ENCODE measurements around the gene MACROD2.

MACROD2 gene

DNA sequence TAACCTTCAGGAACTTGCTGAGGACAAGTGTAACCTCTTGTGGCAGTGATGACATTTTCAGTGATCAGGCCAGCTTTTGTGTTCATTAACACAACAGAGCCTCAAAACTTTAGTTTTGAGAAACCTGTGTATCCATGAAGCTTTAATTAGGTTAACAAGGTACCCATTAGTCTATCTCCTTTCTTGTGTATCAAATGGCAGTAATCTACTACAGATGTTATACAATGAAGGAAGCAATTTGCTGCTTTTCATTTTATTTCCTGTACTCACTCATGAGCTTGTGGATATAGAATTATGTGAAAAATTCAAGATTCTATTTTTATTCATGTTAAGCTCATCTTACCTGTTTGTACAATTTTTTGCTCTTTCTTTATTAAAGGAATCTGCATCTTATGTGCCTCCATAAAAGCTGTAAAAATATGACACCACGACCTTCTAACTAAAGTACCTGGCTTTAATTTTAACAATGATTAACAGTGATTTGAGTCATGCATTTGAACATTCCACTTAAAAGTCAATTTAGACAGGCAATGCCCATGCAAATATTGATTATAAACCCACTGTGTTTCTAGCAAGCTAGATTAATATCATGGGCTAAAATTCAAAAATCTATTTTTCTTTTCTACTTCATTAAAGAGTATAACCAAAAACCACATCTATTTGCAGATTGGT, 1680.6 kb downstream of the MACROD2 start:
- Histone ChIP-seq H3K9me3 (ENCODE audit: control insufficient read depth in 2 of 2, low read length in 2 of 2) (no peaks in the 10 kb centered on the region), H3K4me3 (ENCODE audit: low read length in 2 of 2) (no peak overlapping the region), H3K4me1 (ENCODE audit: control insufficient read depth, insufficient read depth, low read length) (no peaks in the 10 kb centered on the region), H3K36me3 (ENCODE audit: control insufficient read depth in 2 of 2, insufficient read depth in 2 of 2, low read length in 2 of 2) (no peaks in the 10 kb centered on the region), H3K9ac (ENCODE audit: low read length in 2 of 2) (no peak overlapping the region), H3K27me3 (ENCODE audit: control insufficient read depth in 1 of 2, insufficient read depth in 2 of 2, low read length in 2 of 2) (no peaks in the 10 kb centered on the region), H3K27ac (ENCODE audit: low read length) (no peak overlapping the region)

DNA sequence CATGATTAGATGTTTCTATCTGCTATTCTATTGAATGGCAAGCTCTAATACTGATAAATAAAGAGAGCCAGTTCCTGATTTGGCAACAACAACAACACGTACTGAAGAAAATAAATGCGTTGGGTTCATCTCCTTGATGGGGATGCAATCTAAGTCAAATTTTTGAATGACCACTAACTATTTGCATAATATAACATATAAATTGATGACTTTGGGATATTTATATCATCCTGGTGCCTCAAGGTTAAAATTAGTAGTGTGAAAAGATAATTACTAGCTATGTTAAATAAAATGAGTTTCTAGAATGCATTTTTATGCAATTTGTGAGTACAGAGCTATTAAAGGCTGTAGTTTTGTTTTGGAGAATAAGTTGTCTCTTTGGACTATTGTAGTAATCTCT, 1681.5 kb downstream of the MACROD2 start:
- H3K27me3 ChIP-seq (ENCODE audit: control insufficient read depth in 1 of 2, insufficient read depth in 2 of 2, low read length in 2 of 2) = no peaks in the 10 kb centered on the region
- H3K27ac ChIP-seq (ENCODE audit: low read length) = no peak overlapping the region
- H3K4me3 ChIP-seq (ENCODE audit: low read length in 2 of 2) = no peak overlapping the region
- no peak overlapping the region for H3K9ac ChIP-seq (ENCODE audit: low read length in 2 of 2)
- no peaks in the 10 kb centered on the region for H3K4me1 ChIP-seq (ENCODE audit: control insufficient read depth, insufficient read depth, low read length)
- no peaks in the 10 kb centered on the region for H3K36me3 ChIP-seq (ENCODE audit: control insufficient read depth in 2 of 2, insufficient read depth in 2 of 2, low read length in 2 of 2)
- H3K9me3 ChIP-seq (ENCODE audit: control insufficient read depth in 2 of 2, low read length in 2 of 2) = no peaks in the 10 kb centered on the region

DNA sequence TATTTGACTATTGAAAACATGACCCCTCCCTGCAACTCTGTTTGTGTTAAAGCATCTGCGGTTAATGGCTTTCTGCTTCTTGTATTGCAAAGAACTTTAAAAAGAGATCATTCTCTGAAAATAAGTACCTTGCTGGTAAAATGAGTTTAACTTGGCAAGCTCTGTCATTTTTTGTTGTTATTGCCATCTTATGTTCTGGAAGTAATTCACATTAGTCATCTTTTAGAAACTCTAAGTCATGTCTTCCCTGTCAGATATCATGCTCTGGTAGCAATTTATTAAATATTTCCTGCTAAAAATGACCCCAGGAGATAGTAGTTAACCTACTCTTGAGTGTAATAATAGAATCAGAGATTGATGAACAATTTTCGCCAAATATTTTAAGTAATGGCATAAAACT, 1687.4 kb downstream of the MACROD2 start:
- Histone ChIP-seq H3K27ac (ENCODE audit: low read length) (no peak overlapping the region), H3K9me3 (ENCODE audit: control insufficient read depth in 2 of 2, low read length in 2 of 2) (no peaks in the 10 kb centered on the region), H3K4me3 (ENCODE audit: low read length in 2 of 2) (no peak overlapping the region), H3K4me1 (ENCODE audit: control insufficient read depth, insufficient read depth, low read length) (no peaks in the 10 kb centered on the region), H3K27me3 (ENCODE audit: control insufficient read depth in 1 of 2, insufficient read depth in 2 of 2, low read length in 2 of 2) (no peaks in the 10 kb centered on the region), H3K9ac (ENCODE audit: low read length in 2 of 2) (no peak overlapping the region), H3K36me3 (ENCODE audit: control insufficient read depth in 2 of 2, insufficient read depth in 2 of 2, low read length in 2 of 2) (no peaks in the 10 kb centered on the region)

DNA sequence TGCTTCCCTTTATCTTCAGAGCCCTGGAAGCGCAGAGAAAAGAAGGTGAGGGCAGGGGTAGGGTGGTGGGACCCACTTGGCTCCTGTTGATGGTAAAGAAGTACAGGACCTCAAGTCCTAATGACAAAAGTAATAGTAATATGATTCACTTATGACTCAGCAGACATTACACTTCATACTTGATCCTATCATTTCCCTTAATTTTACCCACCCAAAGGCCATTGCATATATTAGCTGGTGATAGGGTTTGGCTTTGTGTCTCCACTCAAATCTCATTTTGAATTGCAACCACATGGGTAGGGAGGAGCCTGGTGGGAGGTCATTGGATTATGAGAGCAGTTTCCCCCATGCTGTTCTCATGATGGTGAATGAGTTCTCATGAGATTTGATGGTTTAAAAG, 1697.3 kb downstream of the MACROD2 start:
- no peak overlapping the region for H3K9ac ChIP-seq (ENCODE audit: low read length in 2 of 2)
- no peak overlapping the region for H3K27ac ChIP-seq (ENCODE audit: low read length)
- no peaks in the 10 kb centered on the region for H3K9me3 ChIP-seq (ENCODE audit: control insufficient read depth in 2 of 2, low read length in 2 of 2)
- H3K27me3 ChIP-seq (ENCODE audit: control insufficient read depth in 1 of 2, insufficient read depth in 2 of 2, low read length in 2 of 2) = no peaks in the 10 kb centered on the region
- no peak overlapping the region for H3K4me3 ChIP-seq (ENCODE audit: low read length in 2 of 2)
- H3K36me3 ChIP-seq (ENCODE audit: control insufficient read depth in 2 of 2, insufficient read depth in 2 of 2, low read length in 2 of 2) = no peaks in the 10 kb centered on the region
- H3K4me1 ChIP-seq (ENCODE audit: control insufficient read depth, insufficient read depth, low read length) = no peaks in the 10 kb centered on the region

DNA sequence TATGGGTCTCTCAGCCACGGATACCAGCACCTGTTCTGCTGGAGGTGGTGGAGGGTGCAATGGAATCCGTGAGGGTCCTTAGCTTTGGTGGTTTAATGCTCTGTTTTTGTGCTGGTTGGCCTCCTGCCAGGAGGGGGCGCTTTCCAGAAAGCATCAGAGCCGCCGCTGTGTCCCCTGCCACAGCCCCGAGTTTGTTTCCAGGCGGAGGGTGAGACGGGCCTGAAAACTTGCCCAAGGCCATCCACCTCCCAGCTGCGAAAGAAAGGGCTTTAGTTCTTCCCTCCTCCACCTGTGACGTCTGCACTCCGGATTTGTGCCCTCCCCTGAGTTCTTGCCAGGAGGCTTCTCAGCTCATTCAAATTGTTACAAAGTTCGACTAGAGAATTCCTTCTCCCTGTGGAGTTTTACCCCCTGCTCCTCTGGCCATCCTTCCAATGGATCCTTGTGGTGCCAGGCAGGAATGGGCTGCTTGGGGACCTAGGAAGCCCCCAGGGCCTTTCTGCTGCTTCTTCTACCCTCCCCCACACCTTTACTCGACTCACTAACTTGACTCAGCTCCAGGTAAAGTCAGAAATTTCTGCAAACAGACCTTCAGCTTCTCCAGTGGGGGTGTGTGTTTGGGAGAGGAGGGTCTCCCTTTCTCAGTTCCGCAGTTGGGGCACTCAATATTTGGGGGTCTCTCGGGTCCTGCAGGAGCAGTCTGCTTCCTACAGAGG, 1704.3 kb downstream of the MACROD2 start:
- H3K36me3 ChIP-seq (ENCODE audit: control insufficient read depth in 2 of 2, insufficient read depth in 2 of 2, low read length in 2 of 2) = no peaks in the 10 kb centered on the region
- H3K27me3 ChIP-seq (ENCODE audit: control insufficient read depth in 1 of 2, insufficient read depth in 2 of 2, low read length in 2 of 2) = no peaks in the 10 kb centered on the region
- H3K9ac ChIP-seq (ENCODE audit: low read length in 2 of 2) = no peak overlapping the region
- H3K4me3 ChIP-seq (ENCODE audit: low read length in 2 of 2) = no peak overlapping the region
- no peaks in the 10 kb centered on the region for H3K9me3 ChIP-seq (ENCODE audit: control insufficient read depth in 2 of 2, low read length in 2 of 2)
- H3K27ac ChIP-seq (ENCODE audit: low read length) = no peak overlapping the region
- H3K4me1 ChIP-seq (ENCODE audit: control insufficient read depth, insufficient read depth, low read length) = no peaks in the 10 kb centered on the region

DNA sequence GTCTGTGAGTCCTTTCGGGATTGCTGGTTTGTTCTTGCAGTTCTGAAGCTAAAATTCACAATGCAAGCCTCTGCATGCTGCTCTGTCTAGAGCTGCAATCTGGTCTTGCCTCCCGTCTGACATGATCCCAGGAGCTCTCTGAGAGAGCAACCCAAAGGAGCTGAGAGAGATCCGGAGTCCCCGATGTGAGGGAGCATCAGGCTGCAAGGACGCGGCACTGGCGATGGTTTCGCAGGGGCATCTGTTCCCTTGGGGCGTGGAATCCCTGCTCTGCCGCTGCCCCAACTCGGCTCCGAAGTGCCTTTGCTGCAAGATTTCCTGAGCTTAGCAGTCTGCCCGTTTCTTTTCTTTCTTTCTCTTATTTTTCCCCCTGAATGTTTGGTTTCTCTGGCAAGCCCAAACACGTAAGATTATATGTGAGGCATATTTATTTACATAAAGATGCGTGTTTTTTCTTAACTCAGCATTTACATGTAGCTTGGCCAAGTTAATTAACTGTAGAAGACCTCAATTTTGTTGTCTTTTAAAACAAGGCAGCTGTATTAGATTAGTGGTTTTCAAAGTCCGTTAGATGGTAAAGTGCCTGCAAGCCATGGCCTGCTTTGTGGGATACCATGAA, 1704.9 kb downstream of the MACROD2 start:
- Histone ChIP-seq H3K9me3 (ENCODE audit: control insufficient read depth in 2 of 2, low read length in 2 of 2) (no peaks in the 10 kb centered on the region), H3K27me3 (ENCODE audit: control insufficient read depth in 1 of 2, insufficient read depth in 2 of 2, low read length in 2 of 2) (no peaks in the 10 kb centered on the region), H3K4me3 (ENCODE audit: low read length in 2 of 2) (no peak overlapping the region), H3K9ac (ENCODE audit: low read length in 2 of 2) (no peak overlapping the region), H3K4me1 (ENCODE audit: control insufficient read depth, insufficient read depth, low read length) (no peaks in the 10 kb centered on the region), H3K27ac (ENCODE audit: low read length) (no peak overlapping the region), H3K36me3 (ENCODE audit: control insufficient read depth in 2 of 2, insufficient read depth in 2 of 2, low read length in 2 of 2) (no peaks in the 10 kb centered on the region)

DNA sequence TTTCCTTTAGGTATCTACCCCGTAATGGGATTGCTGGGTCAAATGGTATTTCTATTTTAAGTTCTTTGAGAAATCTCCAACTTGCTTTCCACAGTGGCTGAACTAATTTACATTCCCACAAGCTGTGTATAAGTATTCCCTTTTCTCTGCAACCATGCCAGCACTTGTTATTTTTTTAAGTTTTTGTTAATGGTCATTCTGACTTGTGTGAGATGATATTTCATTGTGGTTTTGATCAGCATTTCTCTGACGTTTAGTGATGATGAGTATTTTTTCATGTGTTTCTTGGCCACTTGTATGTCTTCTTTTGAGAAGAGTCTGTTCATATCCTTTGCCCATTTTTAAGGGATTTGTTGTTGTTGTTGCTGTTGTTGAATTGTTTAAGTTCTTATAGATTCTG, 1706.8 kb downstream of the MACROD2 start:
- Histone ChIP-seq H3K9ac (ENCODE audit: low read length in 2 of 2) (no peak overlapping the region), H3K27me3 (ENCODE audit: control insufficient read depth in 1 of 2, insufficient read depth in 2 of 2, low read length in 2 of 2) (no peaks in the 10 kb centered on the region), H3K27ac (ENCODE audit: low read length) (no peak overlapping the region), H3K4me1 (ENCODE audit: control insufficient read depth, insufficient read depth, low read length) (no peaks in the 10 kb centered on the region), H3K36me3 (ENCODE audit: control insufficient read depth in 2 of 2, insufficient read depth in 2 of 2, low read length in 2 of 2) (no peaks in the 10 kb centered on the region), H3K4me3 (ENCODE audit: low read length in 2 of 2) (no peak overlapping the region), H3K9me3 (ENCODE audit: control insufficient read depth in 2 of 2, low read length in 2 of 2) (no peaks in the 10 kb centered on the region)

DNA sequence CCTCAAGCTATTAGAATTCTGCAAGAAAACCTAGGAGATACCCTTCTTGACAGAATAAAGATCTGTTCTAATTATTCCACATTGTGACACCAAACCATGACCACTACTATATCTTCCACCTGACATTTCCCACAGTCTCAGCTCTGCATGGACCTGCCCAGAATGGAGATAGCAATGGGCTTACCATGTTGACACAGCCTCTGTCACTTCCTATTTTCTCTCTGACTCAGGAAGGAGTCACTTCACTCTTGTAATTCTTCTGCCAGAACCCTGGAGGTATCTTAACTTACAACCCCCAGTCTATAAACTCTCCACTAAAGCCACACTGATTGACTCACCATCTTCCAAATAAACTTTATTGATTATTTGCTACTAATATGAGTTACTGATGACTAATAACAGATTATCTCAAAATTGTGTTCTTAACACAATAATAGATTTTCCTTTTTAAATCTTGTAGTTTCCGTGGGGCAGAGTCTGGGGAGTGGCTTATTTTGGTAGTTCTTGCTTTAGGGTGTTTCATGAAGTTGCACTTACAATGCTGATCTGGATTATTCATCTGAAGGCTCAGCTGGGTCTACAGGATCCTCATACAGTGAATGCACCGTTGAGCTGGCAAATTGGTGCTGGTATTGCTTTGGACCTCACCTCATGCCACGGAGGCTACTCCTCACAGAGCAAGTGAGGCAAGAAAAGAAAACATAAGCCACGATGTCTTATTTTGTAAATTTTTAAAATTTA, 1708.0 kb downstream of the MACROD2 start:
- Histone ChIP-seq H3K27me3 (ENCODE audit: control insufficient read depth in 1 of 2, insufficient read depth in 2 of 2, low read length in 2 of 2) (no peaks in the 10 kb centered on the region), H3K9me3 (ENCODE audit: control insufficient read depth in 2 of 2, low read length in 2 of 2) (no peaks in the 10 kb centered on the region)

DNA sequence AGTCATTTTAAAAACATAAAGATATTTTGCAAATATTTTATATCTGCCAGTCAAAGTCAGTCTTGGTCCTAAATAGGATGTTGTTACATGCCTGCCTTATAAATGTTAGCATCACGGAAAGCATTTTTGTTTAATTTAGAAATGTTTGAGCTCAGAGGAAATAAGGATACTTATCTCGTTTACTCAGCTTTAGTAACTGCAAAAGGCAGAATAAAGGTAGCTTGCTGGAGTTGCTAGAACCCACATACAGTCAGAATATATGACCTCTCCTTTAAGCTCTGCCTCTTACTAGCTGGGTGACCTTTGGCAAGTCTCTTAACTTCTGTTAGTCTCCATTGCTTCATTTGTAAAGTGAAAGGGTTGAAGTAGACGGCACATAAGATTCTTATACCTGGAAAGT, 1710.7 kb downstream of the MACROD2 start:
- Histone ChIP-seq H3K9me3 (ENCODE audit: control insufficient read depth in 2 of 2, low read length in 2 of 2) (no peaks in the 10 kb centered on the region), H3K9ac (ENCODE audit: low read length in 2 of 2) (no peak overlapping the region), H3K4me3 (ENCODE audit: low read length in 2 of 2) (no peak overlapping the region), H3K36me3 (ENCODE audit: control insufficient read depth in 2 of 2, insufficient read depth in 2 of 2, low read length in 2 of 2) (no peaks in the 10 kb centered on the region), H3K27me3 (ENCODE audit: control insufficient read depth in 1 of 2, insufficient read depth in 2 of 2, low read length in 2 of 2) (no peaks in the 10 kb centered on the region), H3K27ac (ENCODE audit: low read length) (no peak overlapping the region), H3K4me1 (ENCODE audit: control insufficient read depth, insufficient read depth, low read length) (no peaks in the 10 kb centered on the region)

More for the DNA sequence above, 1708.0 kb downstream of the MACROD2 start:
- Histone ChIP-seq H3K4me1 (ENCODE audit: control insufficient read depth, insufficient read depth, low read length) (no peaks in the 10 kb centered on the region), H3K27ac (ENCODE audit: low read length) (no peak overlapping the region), H3K4me3 (ENCODE audit: low read length in 2 of 2) (no peak overlapping the region), H3K9ac (ENCODE audit: low read length in 2 of 2) (no peak overlapping the region), H3K36me3 (ENCODE audit: control insufficient read depth in 2 of 2, insufficient read depth in 2 of 2, low read length in 2 of 2) (no peaks in the 10 kb centered on the region)

DNA sequence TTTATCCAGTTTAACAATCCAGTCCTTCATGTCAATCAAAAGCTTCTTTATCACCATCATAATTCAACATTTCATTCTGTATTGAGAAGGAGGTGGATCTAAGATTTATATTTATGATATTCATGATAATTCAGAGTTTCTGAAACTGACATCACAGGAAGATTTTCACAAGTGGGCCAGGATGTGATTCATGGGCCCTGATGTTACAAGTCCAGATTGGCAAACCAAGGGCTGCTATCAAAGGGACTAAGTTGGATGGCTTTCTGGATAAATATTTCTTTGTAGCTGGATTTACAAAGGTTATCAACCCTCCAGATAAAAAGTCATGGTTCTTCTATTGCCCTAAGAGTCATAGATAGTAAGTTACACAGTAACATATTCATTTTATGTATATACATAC, 1711.4 kb downstream of the MACROD2 start:
- Histone ChIP-seq H3K36me3 (ENCODE audit: control insufficient read depth in 2 of 2, insufficient read depth in 2 of 2, low read length in 2 of 2) (no peaks in the 10 kb centered on the region), H3K9ac (ENCODE audit: low read length in 2 of 2) (no peak overlapping the region), H3K9me3 (ENCODE audit: control insufficient read depth in 2 of 2, low read length in 2 of 2) (no peaks in the 10 kb centered on the region), H3K4me1 (ENCODE audit: control insufficient read depth, insufficient read depth, low read length) (no peaks in the 10 kb centered on the region), H3K27me3 (ENCODE audit: control insufficient read depth in 1 of 2, insufficient read depth in 2 of 2, low read length in 2 of 2) (no peaks in the 10 kb centered on the region), H3K4me3 (ENCODE audit: low read length in 2 of 2) (no peak overlapping the region), H3K27ac (ENCODE audit: low read length) (no peak overlapping the region)
